ENCODE measurements around the gene FAM222B.
A peak's percentile ranks its signal among the peaks of the same experiment; 100 is the strongest.
"Not testable (repeated sequence)": the region's sequence is repeated elsewhere in the genome, so short reads cannot be mapped to it uniquely, and the experiment has no call there.

The FAM222B gene

GRCh38 chr17:28811651-28812090 lies 30.9 kb downstream of the FAM222B start:
- H3K27me3 Mint-ChIP-seq (ENCODE audit: low read depth, poor library complexity): no peaks in the 10 kb centered on the region
- H3K4me1 Mint-ChIP-seq: peaks cover 46% of the 10 kb centered on the region
- H3K27ac Mint-ChIP-seq: no peak overlapping the region
- DNase-seq: no peak
- no peak for TF ChIP-seq CTCF (IDR thresholded peaks at IDR 0.05)
- H3K4me3 Mint-ChIP-seq: peak overlapping the region; percentile 91
- H3K36me3 Mint-ChIP-seq (ENCODE audit: low read depth): no peaks in the 10 kb centered on the region
- no peaks in the 10 kb centered on the region for H3K9me3 Mint-ChIP-seq

- TF ChIP-seq CTCF (IDR thresholded peaks at IDR 0.05): no peak
- no peak for DNase-seq
- no peak overlapping the region for H3K27ac Mint-ChIP-seq
- H3K4me1 Mint-ChIP-seq: peaks cover 42% of the 10 kb centered on the region
- peak overlapping the region; percentile 49 for H3K4me3 Mint-ChIP-seq
- peaks cover 11% of the 10 kb centered on the region for H3K36me3 Mint-ChIP-seq (ENCODE audit: low read depth)
- no peaks in the 10 kb centered on the region for H3K9me3 Mint-ChIP-seq
- H3K27me3 Mint-ChIP-seq (ENCODE audit: low read depth, poor library complexity): no peaks in the 10 kb centered on the region
Observed at GRCh38 chr17:28810437-28810836, 32.2 kb downstream of the FAM222B start.

GRCh38 chr17:28807925-28808634 lies 34.5 kb downstream of the FAM222B start:
- H3K36me3 Mint-ChIP-seq (ENCODE audit: low read depth): peaks cover 32% of the 10 kb centered on the region
- H3K9me3 Mint-ChIP-seq: no peaks in the 10 kb centered on the region
- H3K27me3 Mint-ChIP-seq (ENCODE audit: low read depth, poor library complexity): no peaks in the 10 kb centered on the region
- peaks cover 39% of the 10 kb centered on the region for H3K4me1 Mint-ChIP-seq
- no peak for TF ChIP-seq CTCF (IDR thresholded peaks at IDR 0.05)
- no peak for DNase-seq
- peak overlapping the region; percentile 64 for H3K4me3 Mint-ChIP-seq
- peak overlapping the region; percentile 95 for H3K27ac Mint-ChIP-seq

GRCh38 chr17:28796062-28796461 lies 46.5 kb downstream of the FAM222B start:
- Mint-ChIP-seq H3K9me3 (no peaks in the 10 kb centered on the region), H3K4me3 (no peak overlapping the region), H3K27me3 (ENCODE audit: low read depth, poor library complexity) (peaks cover 2% of the 10 kb centered on the region), H3K4me1 (peaks cover 6% of the 10 kb centered on the region), H3K36me3 (ENCODE audit: low read depth) (peaks cover 32% of the 10 kb centered on the region), H3K27ac (peak overlapping the region; percentile 57)
- no peak for DNase-seq
- TF ChIP-seq CTCF (IDR thresholded peaks at IDR 0.05): no peak

GRCh38 chr17:28794846-28795441 lies 47.6 kb downstream of the FAM222B start:
- H3K36me3 Mint-ChIP-seq (ENCODE audit: low read depth): peaks cover 24% of the 10 kb centered on the region
- not testable (repeated sequence) for DNase-seq; H3K9me3 Mint-ChIP-seq; H3K27me3 Mint-ChIP-seq (ENCODE audit: low read depth, poor library complexity); H3K4me3 Mint-ChIP-seq; H3K4me1 Mint-ChIP-seq; H3K27ac Mint-ChIP-seq

GRCh38 chr17:28792877-28793661 lies 49.5 kb downstream of the FAM222B start:
- TF ChIP-seq CTCF (IDR thresholded peaks at IDR 0.05): no peak
- DNase-seq: no peak
- Mint-ChIP-seq H3K9me3 (no peaks in the 10 kb centered on the region), H3K36me3 (ENCODE audit: low read depth) (peaks cover 29% of the 10 kb centered on the region), H3K4me3 (no peak overlapping the region), H3K27me3 (ENCODE audit: low read depth, poor library complexity) (peaks cover 6% of the 10 kb centered on the region), H3K4me1 (peaks cover 6% of the 10 kb centered on the region), H3K27ac (peak overlapping the region; percentile 11)

Data from nephron progenitor cell (in vitro differentiated cells).